HG02970 (cell line): ENCODE results near the gene TRIM45.
"Not testable (repeated sequence)": the region's sequence is repeated elsewhere in the genome, so short reads cannot be mapped to it uniquely, and the experiment has no call there.

ENCODE experiments used
- ATAC-seq: cut with Tn5 transposase; IDR thresholded peaks from one replicate; pipeline ENCODE4 v1.9.1; 2021; ENCODE audit warnings: mild to moderate bottlenecking, moderate library complexity, moderate number of reproducible peaks; ENCODE audit not compliant: unreplicated experiment, low FRiP score

The TRIM45 gene

DNA sequence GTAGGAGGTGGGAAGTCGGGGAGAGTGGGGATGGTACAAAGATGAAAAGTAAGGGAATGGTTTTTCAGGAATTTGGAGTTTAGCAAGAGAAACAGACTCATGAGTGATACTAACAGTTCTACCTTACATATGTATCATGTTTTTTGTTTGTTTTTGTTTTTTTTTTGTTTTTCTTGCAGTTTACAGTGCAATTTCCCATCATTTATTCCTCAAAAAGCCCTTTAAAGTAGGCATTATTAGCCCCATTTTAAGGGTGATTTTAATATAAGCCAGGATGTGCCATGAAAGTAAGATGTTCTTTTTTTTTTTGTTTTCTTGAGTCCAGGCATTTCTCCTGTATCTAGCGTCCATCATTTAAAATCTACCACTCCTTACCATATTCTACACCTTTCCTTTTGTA is 13.8 kb upstream of the TRIM45 start:
- no peak for ATAC-seq

DNA sequence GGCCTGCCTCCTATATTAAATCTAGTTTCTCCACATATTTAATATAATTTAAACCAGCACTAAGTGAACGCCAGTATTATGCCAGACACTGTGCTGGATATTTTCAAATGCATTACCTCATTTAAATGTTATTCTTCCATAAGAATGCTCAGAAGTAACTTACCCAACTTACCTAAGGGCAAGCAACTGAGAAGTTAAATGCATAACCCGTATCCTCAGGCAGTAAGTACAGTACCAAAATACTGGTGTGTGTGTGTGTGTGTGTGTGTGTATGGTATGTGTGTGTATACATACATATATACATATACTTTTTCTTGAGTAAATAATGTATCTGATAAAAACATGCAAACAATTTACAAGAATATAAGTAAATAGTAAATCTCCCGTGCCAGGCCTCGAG is 9.0 kb upstream of the TRIM45 start:
- ATAC-seq: no peak

DNA sequence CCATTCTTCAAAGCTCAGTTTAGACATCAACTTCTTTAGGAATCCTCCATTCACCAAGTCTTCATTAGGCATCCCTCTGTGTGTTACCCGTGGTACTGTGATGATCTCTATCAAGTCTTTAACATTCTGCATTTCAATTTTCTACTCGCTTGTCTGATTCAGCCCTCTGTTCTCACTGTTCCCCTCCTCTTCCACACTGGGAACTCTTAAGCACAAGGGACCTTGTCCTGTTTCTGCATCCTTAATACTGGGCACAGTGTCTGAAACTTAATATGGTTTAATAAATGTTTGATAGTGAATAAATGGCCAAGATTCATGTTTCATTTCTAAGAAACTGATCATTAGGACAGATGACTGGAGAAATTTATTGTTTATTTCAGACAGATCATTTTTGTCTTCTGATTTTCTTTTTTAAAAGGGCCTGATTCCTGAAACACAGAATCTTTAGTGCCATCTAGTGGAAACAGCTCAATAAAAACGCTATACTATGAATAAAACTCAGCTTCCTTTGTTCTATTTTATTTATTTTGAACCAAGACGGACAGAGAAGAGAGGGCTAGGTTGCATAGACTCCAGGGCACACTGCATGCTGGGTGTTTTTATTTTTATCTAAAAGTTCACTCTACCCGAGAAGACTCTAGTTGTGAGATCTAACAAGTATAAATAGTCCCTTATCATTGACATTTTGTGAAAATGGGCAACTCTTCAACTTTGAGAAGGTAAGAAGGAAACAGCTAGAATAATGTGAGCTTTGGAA is 7.0 kb upstream of the TRIM45 start:
- ATAC-seq: no peak

DNA sequence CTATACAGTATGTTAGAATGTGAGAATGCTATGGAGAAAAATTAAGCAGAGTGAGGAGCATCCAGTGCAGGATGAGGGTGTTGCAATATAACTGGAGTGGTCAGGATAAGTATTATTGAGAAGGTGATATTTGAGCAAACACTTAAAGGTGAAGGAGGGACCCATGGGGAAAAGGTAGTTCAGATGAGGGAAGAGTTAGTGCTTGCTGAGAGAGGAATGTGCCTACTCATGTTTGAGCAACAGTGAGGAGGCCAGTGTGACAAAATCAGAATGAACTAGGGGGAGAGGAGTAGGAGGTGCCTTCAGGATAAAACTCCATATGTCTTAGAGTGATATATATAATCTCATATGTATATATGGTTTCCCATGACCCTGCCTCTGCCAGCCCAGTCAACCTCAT is 6.2 kb upstream of the TRIM45 start:
- no peak for ATAC-seq

DNA sequence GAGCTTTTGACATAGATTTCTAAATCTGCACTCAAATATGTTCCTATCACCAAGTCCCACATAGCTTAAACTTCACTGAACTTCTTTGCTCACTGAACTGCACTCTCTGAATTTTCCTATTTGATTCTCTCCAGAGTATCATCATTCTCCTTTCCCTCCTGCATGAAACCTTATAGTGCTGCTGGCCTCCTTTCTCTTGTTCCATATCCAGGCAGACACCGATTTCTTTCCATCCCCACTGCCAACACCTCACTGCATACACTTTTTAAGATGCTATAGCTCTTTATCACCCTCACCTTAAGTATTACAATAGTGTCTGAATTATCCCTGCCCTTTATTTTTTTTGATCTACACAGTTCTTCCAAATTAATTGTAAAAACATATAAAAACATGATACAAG is 3.1 kb upstream of the TRIM45 start:
- no peak for ATAC-seq

DNA sequence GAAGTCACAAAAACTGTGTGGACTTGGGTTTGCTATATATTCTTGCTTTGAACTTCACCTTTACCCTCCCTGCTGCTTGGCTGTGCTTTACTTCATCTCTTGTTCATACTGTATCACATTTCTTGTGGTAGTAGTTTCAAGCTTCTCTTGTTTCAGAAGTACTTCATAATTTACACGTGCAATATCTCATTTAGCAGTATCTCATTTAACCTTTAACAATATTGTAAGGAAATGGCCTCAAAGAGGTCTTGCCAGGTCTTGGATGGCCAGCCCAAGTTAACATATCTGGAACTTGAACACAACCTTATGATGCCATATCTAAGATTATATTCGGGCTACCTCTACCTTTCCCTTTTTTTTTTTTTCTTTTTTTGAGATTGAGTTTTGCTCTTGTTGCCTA is 1.7 kb upstream of the TRIM45 start:
- ATAC-seq: no peak

DNA sequence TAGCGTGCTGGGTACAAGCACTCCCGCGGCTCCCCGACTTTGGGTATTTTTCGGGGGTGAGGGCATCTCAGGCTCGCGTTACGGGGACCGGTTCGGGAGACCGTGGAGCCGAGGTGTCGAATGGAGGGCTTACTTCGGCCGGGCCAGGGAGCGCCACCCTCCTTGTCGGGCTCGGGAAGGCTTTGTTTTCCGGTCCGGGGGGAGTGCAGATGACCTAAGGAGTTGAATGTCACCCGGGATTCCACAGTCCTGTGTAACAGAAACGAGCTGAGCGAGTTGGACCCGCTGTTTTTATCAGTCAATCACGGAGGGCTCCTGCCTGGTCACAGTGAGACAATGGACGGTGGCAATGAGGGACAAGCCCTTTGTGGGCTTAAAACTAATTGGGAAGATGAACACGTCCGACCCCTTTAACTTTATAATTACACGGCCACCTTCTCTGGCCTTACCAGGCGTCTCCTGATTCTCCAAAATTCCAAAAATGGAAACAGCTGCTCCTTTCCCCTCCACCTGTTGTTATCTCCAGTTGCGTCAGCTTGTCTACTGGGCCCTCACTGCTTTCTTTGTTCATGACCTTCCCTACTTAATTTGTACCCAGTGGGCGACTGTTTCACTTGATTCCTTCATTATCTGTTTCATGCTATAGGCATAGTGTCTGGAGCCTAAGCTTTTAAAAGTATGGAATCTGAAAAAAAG is 929 bp upstream of the TRIM45 start:
- ATAC-seq: no peak

DNA sequence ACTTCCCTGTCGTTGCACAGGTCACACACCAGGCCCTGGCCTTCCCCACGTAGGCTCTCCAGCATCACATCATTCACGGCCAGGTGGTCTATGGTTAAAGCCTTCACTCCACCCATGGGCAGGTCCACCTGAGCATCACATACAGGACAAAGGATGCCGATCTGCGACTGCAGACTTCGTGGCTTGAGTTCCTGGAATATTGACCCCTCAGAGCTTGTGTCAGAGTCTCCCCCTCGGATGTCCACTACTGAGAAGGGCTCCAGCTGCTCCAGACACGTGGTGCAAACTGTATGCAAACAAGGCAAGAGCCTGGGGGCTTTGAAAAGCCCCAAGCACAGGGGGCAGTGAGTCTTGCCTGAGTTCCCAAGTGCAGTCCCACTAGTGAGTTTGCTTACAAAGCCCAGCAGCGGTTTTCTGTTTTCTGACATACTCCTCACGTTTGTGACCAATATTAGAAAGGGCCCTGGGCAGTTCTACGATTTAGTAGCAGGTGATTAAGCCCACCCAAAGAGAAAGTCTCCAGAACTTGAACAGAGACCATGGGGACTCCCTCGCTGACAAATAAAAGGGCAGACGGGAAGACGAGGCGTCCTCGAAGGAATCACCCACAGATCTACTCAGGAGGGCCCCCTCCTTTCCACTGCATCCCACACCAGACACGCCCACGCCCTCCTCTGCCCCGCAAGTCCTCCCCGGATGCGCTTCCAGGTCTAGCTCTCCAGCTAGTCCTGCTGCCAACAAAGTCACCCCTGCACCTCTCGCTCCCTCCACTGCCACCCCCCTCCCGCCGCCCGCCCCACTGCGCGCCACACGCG is 568 bp downstream of the TRIM45 start:
- ATAC-seq: no peak

DNA sequence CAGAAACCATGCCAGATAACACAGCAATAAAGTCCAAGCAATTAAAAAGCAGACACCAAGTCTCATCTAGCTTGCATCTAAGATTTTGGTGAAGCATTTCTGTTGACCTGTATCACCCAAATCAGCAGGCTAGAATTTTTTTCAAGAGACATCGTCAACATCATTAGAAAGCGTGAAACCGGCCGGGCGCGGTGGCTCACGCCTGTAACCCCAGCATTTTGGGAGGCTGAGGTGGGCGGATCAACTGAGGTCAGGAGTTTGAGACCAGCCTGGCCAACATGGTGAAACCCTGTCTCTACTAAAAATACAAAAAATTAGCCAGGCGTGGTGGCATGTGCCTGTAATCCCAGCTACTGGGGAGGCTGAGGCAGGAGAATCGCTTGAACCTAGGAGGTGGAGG is 2.4 kb downstream of the TRIM45 start:
- ATAC-seq: not testable (repeated sequence)

DNA sequence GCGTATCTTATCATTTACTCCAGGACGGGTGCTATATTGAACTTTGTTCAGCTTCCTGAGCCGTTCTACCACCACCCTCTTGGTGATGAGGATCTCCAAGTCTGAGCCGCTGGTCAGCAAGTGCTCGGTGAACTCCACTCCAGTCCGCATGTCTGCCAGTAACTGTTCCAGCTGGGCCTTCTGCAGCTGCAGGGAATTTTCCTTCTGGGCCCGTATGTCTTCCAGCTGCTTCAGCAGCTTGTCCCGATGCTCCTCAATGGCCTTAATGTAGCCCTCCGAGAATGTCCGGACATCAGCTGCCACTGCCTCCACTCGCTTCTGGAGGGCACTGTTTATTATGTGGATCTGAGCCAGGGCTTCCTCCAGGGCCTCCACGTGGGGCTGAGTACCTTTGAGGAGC is 3.4 kb downstream of the TRIM45 start:
- ATAC-seq: no peak

DNA sequence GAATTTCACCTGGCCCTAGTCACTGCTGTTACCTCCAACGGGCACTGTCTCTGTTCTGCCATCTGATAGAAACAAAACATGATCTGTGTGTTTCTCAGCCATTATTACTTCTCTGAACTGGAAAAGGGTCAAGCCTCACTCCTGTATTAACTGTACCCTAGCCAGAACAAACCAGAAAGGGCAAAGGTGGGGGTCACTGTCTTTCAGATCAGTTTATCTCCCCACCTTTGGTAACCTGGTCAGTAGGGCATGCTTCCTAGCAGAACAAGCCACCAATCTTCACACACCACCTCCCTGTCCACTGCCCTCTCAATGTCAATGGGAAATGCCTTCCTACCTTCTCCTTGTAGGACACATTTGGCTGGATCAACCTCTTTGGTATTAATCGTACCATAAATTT is 3.9 kb downstream of the TRIM45 start:
- no peak for ATAC-seq

DNA sequence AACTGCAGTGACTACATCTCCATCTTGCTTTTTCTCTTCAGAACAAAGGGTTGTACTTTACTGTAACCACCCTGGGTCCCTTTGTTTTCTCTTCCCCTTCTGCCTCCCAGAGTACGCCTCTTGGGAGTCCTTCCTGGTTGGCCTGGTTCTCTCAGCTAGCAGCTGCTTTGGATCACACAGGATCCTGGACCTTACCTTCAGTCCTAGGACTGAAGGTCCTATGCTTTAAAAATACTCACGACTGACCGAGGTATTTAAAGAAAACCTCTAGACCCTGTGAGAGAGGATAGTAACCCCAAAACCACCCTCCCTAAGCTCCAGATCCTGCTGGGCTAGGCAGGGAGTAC is 4.8 kb downstream of the TRIM45 start:
- no peak for ATAC-seq

DNA sequence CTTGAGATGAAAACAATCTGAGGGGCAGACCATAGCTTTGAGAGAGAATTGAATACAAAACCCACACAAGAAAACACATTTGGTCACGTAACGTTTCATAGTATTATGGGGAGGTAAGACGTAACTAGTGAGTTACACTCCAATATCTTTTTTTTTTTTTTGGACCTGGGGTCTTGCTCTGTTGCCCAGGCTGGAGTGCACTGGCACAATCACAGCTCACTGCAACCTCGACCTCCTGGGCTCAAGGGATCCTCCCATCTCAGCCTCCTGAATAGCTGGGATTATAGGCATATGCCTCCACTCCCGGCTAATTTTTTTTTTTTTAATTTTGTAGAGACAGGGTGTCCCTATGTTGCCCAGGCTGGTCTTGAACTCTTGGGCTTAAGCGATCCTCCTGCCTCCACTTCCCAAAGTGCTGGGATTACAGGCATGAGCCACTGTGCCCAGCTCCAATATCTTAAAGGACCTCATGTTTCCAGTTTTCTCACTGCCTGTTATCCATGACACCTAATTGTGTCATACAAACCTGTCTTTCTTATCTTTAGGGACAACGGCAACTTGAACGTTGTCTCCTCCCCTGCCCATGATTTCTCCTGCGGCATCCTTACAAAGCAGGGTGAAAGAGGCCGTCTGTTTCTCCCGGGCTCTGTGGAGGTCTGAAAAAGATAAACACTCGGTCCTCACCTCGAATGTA is 5.3 kb downstream of the TRIM45 start:
- no peak for ATAC-seq

DNA sequence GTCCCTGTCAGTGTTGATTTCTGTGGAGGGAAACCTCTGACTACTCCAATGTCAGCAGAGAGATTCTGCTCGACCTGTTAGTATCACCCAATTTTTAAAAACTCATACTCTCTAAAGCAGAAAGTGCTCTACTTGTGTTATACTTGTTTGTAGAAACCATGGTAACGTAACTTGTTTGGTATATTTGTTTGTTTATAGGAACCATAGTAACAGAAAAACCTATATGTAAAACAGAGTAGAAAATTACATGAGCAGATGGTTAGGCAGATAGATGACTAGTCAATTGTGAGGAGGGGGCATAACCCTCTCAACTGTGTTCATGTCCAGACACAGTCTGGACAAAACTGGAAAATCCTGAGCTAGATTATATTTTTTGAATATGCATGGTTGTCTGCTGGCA is 6.7 kb downstream of the TRIM45 start:
- no peak for ATAC-seq

DNA sequence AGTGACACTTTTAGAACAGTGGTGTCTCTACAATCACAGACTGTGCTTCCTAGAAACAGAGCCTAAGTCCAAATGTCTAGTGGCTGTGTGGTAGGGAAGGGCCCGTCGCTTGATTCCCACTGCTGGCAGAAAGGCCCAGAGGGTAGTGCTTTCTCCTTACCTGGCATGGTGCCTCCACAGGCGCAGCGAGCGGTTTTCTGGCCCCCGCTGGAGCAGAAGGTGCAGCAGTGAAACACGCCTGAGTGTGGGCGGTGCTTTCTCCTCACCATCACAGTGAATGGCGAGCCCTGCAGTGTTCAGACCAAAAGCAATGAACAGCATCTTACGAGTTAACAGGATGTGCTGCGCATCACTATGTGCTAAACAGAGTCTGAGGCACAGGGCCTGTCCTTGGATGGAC is 8.3 kb downstream of the TRIM45 start:
- ATAC-seq: no peak

DNA sequence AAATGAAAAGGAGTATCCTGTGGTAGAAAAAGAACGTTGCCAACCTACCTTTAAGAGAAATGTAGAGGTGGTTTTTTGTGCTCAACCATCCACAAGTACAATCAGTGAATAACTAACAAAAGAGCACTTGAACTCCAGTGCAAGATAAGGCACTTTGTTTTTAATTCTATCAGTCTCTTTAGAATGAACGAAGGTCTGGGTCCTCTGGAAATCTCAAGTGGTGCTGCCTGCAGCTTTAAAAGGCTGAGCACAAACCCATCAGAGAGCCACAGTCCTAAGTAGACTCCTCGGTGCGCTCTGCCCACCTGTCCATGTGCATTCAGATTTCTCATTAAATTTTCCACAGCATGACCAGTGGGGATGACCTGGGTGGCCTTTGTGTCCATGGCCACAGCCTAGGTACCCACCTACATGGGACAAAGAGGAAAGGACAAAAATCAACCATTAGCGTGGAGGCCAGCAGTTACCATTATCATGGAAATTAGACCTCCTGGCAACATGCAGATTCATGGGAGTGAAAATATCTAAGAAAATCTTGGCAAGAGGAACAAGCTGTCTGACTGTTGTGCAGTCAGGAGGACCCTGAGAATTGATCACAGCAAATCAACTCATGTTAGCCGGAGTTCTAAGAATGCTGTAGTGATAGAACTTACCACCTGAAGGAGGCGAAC is 9.4 kb downstream of the TRIM45 start:
- no peak for ATAC-seq

DNA sequence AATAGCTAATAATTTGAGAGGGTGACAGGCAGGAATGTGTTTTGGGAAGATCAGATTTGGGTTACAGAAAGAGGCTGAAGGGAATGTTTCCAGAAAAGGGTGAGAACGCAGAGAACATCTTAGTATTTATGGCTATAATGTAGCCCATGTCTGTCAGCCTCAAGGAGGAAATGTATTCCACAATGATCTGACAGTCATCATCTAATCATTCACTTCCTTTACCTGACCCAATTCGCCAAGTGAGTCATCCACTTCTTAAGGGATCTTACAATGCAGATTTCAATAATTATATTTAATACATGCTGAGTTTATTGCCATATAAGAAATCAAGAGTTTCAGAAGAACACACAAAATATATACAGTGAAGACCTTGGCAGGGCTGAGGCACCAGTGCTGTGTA is 10.8 kb downstream of the TRIM45 start:
- no peak for ATAC-seq

DNA sequence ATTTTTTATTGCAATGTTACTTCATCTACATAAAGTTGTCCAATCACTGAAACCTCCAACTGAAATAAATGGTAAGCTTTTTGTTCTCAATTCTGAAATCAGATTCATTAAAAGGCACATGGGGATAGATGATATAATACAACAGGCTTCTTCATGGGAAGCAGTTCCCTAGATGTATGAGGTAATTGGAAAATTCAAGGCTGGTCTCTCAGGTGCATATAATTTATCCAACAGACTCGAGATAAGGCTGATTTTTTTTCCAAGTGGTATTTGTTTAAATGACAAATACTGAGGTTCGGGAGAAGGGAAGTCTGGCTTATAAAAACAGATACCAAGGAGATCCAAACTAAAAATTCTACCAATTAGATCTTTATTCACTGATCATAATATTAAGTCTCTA is 14.2 kb downstream of the TRIM45 start:
- no peak for ATAC-seq

DNA sequence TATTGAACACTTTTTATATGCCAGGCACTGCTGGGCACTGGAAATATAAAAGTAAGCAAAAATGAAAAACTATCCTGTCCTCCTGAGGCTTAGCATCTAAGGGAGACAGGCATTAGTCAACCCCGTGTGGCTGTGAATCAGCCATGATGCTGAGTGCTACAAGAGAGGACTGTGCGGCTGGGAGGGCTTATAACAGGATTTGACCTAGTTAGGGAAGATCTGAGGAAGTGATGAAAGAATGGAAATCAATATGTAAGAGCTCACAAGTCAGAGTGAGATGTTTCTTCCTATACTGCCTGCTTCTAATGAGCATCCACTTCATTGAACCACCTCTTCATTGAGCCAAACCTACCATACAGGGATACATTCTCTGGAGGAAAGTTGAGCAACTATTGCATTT is 15.1 kb downstream of the TRIM45 start:
- no peak for ATAC-seq

DNA sequence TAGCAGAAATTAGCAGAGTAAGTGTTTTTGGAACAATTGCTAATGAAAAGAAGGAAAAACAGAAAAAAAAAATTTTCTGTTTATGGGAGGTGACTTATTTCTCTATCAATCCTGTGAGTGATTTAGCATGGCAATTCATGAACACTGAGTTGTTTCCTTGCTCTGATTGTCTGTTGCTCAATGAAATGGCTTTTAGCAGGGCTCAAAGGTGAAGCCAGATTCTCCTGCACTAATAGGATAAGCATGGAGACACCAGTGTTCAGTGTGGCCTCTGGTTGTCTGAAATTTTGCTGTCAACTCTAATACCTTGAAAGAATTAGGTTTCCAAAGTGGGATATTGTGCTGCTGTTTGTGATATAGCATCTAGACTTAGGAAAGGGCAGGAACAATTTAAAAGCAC is 15.8 kb downstream of the TRIM45 start:
- ATAC-seq: no peak
